Measurements from ENCODE around the gene SMC3.
"Not testable (repeated sequence)": the region's sequence is repeated elsewhere in the genome, so short reads cannot be mapped to it uniquely, and the experiment has no call there.

The SMC3 gene

DNA sequence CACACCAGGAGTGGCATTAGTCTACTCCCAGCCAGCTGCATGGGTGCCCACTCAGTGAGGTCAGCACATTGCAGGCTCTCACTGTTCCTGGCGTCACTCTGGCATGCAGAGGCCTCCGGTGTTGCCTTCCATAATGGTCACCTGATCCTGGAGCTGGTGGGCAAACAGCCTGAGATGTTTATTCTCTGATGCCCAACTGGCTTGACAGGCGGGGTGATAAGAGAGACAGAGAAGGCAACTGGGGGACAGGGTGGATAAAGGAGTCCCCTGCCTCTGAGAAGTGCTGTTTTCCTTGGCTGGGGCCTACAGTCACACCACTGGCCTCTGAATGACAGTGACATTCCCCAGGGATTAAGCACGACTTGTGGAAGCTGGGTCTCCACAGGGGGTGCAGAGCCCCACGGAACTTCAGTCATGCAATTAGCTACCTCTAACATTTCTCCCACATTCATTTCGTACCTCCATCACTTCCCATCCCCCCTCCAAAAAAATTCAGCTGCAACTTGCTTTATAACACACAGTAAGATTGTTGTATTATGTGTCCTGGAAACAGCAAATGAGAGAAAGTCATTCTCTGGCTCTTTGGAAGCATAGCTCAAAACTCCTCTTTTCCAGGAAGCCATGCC lies 69.5 kb downstream of the SMC3 start:
- TF ChIP-seq POLR2A (IDR thresholded peaks at IDR 0.05; ENCODE audit: low read depth, low read length), result no peak
- FAIRE-seq, result no peak

DNA sequence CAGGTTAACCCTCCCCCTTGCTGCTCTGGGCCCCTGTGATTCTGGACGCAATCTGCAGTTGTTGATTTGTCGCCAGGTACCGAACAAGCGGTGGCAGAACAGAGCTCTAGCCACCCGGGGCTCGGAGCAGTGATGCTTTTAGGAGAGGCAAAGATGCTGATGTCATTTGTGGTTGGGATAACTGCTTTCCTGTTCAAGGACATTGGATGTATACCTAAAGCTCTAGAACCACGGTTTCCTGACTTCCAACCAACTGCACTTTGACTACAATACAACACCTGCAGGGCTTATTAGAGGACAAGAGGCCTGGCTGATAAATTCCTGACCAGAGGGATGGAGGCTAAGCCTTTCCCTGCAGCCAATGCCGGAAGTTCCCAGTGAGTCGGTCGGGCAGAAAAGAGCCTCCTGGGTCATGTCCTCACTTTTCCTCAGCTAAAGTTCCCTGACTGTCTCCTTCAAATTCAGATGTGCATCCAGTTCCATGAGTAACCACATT lies 70.1 kb downstream of the SMC3 start:
- DNase-seq (ENCODE audit: insufficient read length, low spot score) (peak; percentile 15), FAIRE-seq (no peak)
- TF ChIP-seq POLR2A (IDR thresholded peaks at IDR 0.05; ENCODE audit: low read depth, low read length), result no peak

More for the DNA sequence above, 69.5 kb downstream of the SMC3 start:
- peak; percentile 13 for DNase-seq (ENCODE audit: insufficient read length, low spot score)

DNA sequence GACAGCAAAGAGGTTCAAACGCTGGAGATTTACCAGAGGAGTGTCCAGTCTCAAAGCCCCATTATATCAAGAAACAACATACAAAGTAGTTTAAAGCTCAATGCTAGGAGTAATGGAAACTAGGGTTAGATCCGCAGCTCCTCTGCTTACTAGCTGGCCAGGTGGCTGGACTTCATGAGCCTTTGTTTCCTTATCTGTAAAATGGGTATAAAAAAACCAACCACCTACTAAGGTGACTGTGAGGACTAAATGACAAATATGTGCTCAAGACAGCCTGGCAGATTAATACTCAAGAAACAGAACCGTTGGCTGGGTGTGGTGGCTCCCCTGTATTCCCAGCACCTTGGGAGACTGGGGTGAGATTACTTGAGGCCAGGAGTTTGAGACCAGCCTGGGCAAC lies 70.8 kb downstream of the SMC3 start:
- no peak for DNase-seq (ENCODE audit: insufficient read length, low spot score)
- FAIRE-seq, result no peak
- TF ChIP-seq POLR2A (IDR thresholded peaks at IDR 0.05; ENCODE audit: low read depth, low read length), result no peak

DNA sequence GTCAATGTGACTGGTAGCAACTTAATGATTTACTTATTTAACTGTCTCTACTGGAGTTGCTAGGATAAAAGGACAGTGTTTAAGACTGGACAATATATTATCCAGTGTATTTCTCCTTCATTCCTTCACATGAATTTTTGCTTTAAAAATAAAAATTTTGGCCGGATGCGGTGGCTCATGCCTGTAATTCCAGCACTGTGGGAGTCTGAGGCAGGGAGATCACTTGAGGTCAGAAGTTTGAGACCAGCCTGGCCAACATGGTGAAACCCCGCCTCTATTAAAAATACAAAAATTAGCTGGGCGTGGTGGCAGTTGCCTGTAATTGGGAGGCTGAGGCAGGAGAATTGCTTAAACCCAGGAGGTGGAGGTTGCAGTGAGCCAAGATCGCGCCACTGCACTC lies 71.6 kb downstream of the SMC3 start:
- FAIRE-seq; DNase-seq (ENCODE audit: insufficient read length, low spot score): not testable (repeated sequence)

DNA sequence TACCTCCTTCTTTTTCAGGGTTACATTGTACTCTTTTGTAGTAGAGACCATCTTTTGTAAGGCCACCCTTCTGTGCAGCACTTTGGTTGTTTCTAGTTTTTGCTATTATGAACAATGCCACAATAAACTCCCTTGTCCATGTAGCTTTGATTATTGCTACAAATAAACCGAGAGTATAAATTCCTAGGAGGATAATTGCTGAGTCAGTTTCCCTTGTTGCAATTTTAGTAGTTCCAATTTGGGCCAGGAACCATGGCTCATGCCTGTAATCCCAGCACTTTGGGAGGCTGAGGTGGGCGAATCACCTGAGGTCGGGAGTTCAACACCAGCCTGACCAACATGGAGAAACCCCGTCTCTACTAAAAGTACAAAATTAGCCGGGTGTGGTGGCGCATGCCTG lies 72.4 kb downstream of the SMC3 start:
- DNase-seq (ENCODE audit: insufficient read length, low spot score); FAIRE-seq: not testable (repeated sequence)

- FAIRE-seq (no peak), DNase-seq (ENCODE audit: insufficient read length, low spot score) (peak; percentile 25)
- TF ChIP-seq POLR2A (IDR thresholded peaks at IDR 0.05; ENCODE audit: low read depth, low read length), result no peak
These were observed 73.8 kb downstream of the SMC3 start for GRCh38 chr10:110641256-110641655.

DNA sequence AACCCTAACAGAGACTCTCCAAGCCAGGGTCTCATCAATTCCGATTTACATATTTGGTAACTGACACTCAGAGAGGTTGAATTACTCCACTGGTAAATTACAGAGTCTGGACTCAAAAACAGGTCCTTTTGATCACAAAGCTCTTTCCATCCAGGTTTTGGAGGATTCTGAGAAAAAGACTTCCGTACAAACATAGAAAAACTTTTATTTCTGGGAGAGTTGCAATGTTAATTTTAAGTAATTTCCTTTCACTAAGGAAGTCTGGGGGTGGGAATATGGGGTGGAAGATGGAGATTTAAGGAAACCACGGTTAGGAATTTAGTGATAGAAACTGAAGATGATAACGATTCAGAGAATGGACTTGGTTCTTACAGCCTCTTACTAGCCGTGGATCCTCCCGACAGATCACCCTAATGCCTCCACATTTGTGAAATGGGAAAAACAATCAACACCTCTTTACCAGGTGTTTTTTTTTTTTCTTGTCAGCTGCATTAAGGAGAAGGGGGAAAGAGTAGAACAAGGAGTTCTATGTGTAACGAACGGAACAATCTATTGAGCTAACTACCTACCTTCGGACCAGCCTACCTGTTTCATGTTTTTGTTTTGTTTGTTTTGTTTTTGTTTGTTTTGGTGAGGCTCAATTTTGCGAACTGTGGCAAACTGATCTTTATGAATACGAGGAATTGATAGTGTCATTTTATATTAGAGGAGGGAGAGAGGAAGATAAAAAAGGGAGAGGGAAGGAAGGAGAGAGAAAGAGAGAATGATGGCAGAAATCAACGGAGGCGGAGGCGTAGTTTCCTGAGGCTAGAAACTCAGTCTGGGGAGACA lies 74.9 kb downstream of the SMC3 start:
- no peak for TF ChIP-seq POLR2A (IDR thresholded peaks at IDR 0.05; ENCODE audit: low read depth, low read length)
- DNase-seq (ENCODE audit: insufficient read length, low spot score) (no peak), FAIRE-seq (no peak)

GRCh38 chr10:110643035-110643652 lies 75.6 kb downstream of the SMC3 start:
- TF ChIP-seq POLR2A (IDR thresholded peaks at IDR 0.05; ENCODE audit: low read depth, low read length), result no peak
- FAIRE-seq (no peak), DNase-seq (ENCODE audit: insufficient read length, low spot score) (no peak)

DNA sequence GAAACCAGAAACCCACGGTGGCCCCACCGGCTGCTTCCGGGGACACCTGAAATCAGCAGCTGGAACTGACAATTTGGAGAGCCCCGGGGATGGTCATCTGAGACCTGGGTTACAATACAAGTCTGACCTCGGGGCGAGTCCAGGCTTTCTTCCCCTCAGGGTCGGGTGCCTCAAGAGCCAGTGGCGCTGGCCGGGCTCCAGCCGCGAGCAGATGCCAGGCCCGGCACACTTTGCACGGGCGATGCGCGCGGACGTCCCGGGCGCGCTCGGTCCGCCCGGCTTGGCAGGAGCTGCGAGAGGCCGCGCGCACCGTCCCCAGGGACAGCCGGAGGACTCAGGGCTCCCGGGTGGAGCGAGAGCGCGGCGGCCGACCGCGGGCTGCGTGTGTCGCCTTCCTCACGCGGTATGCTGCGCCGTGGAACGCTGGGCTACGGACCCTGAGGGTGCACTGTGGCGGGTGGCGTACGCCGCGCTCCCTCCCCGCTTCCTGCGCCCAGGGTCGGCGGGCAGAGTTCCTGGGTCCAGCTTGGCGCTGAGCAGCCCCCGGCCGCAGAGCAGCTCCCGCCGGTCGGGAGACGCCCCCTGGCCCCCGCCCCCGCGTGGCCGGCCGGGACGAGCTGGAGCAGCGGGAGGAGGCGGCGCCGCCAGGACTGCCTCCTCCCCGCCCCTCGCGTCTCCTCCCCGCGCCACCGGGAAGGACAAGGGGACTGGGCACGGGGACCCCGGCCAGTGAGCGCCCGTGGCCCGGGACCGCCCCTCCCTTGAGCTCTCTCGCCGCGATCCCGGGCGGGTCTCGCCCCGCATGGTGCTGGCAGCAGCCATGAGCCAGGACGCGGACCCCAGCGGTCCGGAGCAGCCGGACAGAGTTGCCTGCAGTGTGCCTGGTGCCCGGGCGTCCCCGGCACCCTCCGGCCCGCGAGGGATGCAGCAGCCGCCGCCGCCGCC lies 76.4 kb downstream of the SMC3 start, which contains the start of gene RBM20:
Gene RBM20, plus strand, starts transcription at position 684 of the 945 bp plus-strand sequence. Its CDS starts 119 bp downstream, at position 803.
- FAIRE-seq (no peak), DNase-seq (ENCODE audit: insufficient read length, low spot score) (peak; percentile 30)
- no peak for TF ChIP-seq POLR2A (IDR thresholded peaks at IDR 0.05; ENCODE audit: low read depth, low read length)

GRCh38 chr10:110644598-110645462 lies 77.3 kb downstream of the SMC3 start:
- TF ChIP-seq POLR2A (IDR thresholded peaks at IDR 0.05; ENCODE audit: low read depth, low read length), result no peak
- DNase-seq (ENCODE audit: insufficient read length, low spot score), result no peak
- no peak for FAIRE-seq

GRCh38 chr10:110646417-110647135 lies 79.1 kb downstream of the SMC3 start:
- FAIRE-seq, result no peak
- no peak for TF ChIP-seq POLR2A (IDR thresholded peaks at IDR 0.05; ENCODE audit: low read depth, low read length)
- DNase-seq (ENCODE audit: insufficient read length, low spot score), result no peak

DNA sequence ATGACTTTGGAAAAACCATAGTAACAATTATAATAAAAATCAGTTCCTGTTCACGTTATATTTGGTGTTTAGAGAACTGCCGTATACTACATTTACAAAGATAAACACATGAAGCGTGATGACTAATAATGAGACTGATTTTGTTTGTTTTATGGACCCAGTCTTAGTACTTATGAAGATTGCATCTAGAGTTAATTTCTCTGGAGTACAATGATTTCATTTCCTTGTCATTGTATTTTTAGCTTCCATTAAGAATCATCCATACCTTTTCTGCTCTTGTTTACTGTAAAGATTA lies 79.6 kb downstream of the SMC3 start:
- no peak for TF ChIP-seq POLR2A (IDR thresholded peaks at IDR 0.05; ENCODE audit: low read depth, low read length)
- FAIRE-seq (no peak), DNase-seq (ENCODE audit: insufficient read length, low spot score) (no peak)

All from H54 (cell line).